Measurements from ENCODE around the gene ADARB2.

ADARB2 gene

DNA sequence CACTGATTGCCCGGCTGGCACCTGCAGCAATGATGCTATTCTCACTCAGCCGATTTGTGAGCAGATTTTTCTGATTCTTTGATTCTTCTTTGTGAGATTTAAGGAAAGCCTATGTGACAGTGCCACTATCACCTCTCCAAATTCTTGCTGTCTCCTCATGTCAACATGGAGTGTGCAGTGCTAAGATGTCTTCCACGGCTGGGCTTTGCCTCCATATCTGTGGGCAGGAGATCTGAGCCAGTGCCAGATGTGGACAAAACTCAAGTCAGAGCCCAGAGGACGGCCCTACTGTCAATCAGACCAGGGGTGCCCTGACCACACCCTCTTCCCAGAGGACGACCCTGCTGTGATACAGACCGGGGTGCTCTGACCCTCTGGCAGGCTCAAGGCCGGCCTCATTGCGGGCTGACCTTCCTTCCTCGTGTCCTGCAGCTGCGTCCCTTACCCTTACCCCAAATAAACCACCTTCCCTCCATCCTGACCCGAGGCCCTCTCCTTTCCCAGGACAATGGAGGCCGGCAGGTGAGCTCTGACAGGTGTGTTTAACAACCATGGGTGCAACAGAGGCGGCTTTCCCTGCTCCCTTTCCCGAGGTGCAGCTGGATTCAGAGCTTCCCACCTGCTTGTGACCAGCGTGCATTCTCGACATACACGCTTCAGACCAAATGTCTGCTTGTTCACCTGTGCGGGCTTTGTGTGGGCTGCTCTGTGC lies 221.4 kb downstream of the ADARB2 start:
- no peak for DNase-seq

DNA sequence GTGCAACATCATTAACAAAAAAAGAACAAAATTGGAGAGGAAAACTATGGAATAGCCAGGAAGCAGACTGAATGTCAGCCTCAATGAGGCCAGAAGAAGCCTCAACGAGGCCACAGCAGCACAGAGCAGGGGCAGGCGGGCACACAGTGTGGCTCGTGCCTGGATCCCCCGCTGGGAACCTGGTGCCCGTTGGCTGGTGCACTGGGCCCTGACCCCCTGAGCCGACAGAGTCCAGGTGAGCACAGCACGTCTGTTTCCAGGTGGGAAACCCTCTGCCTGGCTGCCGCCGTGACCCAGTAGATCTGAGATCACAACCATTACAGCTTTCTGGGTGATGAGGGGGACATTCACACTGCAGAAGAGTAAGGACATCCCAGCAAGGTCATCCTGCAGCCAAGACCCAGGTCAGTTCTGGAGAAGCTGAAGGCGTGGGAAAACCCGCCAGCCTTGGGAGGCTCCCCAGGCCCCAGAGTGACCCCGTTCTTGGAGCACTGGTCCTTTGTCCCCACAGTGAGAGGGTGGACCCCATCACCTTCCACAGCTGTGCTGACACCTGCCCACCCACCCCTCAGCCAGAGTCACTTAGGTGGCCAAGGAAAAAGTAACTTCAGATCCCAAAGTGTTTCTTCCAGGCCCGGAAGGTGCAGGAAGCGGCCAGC lies 222.1 kb downstream of the ADARB2 start:
- DNase-seq = no peak

DNA sequence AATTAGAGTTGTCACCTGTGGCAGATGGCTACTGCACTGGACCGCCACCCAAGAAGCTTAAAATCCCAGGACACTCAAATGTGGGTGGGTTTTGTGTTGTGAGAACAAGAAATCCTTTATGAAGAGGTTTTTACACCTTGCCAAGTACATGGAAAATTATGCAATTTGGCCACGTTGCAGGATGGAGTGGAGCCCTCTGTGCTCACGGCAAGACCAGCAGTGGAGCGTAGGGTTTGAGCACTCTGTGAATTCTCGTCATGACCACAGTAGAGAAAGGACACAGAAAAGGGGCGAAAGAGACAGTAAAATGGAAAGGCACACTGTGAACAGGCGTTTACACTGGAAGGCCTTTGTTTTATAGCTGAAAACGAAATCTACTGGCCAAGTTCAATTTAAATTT lies 222.6 kb downstream of the ADARB2 start:
- no peak for DNase-seq

DNA sequence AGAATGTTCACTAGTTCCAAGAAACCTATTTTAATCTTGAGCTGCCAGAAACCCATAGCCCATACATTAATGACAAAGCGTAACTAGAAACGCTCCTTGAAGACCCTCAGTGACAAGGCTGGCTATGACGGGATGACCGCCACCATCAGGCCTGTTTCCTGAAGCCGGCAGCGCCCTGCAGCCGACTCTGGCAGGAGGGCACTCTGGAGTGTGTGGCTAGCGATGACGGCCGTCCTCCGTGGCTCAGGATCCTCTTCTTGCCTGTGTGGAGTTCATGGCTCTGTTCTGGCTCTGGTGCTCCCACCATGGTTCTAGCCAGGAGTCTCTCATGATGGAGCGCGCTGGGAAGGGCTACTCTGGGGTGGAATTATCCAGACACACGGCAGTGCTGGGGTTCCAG lies 224.1 kb downstream of the ADARB2 start:
- no peak for DNase-seq

DNA sequence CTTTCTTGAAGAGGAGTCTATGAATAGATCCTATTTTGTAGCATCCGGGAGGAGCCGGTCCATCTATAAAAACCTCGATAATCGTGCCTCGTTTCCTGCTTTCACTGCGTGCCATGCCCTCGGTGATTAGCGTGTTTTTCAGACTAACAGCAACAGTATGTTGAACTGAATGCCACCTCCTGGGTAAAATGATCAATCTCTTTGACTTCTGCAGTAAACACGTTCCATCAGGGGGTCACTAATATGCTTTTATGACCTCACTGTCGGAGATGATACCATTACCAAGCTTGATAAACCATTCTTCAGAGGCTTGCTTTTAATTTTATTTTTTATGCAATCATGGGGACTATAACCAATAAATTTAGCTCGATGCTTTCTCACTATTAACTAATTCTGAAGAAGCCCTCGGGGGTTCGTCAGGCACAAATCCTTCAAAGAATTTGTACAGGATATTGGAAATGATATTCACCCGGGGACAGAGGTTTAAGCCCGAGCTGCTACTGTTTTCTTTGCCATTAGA lies 228.3 kb downstream of the ADARB2 start:
- DNase-seq = no peak

DNA sequence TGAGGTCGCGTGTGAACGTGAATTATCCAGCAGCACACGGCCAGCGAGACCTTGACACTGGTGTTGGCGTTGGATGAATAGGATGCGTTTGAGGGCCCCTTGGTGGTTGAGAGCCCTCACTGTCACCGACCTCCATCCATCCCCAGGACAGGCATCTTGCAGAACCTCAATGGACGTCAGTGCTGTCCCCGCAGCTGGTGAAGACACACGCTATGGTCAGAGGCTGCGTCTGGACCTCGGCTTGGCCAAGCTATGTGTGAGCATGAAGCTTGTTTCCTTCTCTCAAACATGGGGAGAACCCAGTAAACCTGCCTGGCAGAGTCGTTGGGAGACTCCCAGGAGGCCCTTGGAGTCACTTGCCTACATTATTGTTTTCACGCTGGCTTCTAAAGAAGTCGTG lies 229.2 kb downstream of the ADARB2 start:
- DNase-seq = no peak

DNA sequence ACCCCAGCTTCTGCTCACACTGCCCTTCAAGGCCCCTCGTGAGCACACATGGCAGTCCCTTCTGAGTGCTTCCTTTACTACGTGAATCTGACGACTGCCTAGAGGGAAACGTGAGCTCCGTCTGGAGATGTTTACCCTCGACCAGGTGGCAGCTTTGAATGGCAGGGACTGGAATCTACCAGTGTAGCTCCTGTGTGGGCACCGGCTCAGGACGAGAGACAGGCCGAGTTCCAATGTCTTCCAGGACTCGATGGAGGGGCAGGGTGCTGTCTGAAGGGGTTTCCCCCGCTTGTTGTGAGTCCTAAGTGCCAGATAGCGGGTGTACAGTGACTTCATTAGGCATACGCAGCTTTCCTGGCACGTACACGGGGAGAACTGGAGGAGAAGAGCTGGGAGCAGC lies 229.9 kb downstream of the ADARB2 start:
- no peak for DNase-seq

DNA sequence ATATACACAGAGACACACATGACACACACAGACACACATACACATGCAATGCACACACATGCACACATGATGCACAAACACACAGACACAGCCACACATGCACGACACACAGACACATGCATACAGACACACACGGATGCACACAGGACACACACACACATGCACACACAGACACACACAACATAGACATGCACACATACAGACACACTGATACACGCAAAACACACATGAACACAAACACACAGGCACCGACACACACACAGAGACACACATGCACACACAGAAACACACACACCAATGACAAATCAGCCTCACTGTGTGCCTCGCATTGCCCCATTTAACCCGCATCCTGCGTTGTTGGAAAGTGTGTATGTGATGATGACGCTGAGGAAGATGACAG lies 232.4 kb downstream of the ADARB2 start:
- DNase-seq = no peak

DNA sequence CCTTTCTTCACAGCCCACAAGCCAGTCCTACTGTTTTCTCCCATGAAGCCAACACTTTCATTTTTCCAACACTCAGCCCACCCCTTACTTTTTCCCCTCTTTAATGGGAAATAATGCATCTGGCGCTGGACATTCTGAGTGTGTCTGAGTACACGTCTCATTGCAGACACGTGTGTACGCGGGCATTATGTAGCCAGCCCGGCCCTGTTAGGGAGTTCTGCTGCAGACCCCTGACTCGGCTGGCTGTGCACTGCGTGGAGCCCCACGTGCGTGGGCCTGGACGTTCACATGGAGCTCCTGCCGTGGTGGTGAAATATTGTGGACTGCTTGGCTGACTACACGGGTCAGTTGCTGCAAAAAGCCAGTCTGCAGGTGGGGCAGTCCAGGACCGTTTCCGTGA lies 233.0 kb downstream of the ADARB2 start:
- DNase-seq = no peak

DNA sequence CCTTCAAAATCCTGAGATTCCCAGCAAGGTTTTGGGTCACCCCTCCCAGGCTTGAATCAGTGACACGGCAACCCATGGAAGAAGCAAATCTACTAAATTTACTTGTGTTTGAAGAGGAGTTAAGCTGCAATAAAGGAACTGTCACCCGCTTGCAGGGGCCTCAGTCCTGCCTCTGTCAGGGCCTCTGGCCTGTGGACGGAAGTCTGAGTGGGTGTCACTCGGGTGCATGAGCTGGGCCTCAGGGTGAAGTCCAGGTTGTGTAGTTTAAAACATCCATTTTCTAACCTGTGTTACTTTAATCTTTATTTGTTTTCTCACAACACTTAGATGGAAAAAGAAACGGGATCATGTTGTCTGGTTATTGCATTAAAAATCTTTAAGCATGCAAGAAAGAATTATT lies 234.9 kb downstream of the ADARB2 start:
- no peak for DNase-seq

DNA sequence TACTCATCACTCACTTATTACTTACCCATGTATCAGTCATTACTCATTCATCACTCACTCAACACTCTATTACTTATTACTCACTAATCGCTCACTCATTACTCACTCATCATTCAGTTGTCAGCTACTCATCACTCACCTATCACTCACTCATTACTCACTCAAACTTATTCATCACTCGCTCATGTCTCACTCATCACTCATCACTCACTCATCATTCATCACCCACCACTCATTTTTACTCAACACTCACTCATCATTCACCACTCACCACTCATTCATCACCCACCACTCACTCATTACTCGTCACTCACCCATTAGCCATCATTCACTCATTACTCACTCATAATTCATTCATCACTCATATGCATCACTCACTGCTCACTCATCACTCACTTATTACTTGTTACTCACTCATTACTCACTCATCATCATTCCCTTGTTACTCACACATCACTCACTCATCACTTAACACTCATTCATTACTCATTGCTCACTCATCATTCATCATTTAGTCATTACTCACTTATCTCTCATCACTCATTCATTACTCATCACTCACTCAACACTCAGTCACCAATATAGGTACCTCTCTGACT lies 237.9 kb downstream of the ADARB2 start:
- no peak for DNase-seq

DNA sequence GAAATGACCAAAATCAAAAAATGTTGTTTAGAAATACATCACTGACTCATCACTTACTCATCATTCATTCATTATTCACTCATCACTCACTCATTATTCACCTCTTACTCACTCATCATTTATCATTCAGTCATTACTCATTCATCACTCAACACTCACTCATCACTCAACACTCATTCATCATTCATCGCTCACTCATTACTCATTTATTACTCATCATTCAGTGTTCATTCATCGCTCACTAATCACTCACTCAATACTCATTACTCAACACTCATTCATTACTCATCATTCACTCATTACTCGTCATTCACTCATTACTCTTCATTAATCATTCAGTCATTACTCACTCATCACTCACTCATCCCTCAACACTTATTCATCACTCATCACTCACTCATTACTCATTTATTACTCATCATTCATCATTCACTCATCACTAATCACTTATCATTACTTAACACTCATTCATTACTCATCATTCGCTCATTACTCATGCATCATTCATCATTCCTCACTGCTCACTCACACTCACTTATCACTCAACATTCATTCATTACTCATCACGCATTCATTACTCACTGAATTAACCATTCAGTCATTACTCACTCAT lies 238.5 kb downstream of the ADARB2 start:
- no peak for DNase-seq

DNA sequence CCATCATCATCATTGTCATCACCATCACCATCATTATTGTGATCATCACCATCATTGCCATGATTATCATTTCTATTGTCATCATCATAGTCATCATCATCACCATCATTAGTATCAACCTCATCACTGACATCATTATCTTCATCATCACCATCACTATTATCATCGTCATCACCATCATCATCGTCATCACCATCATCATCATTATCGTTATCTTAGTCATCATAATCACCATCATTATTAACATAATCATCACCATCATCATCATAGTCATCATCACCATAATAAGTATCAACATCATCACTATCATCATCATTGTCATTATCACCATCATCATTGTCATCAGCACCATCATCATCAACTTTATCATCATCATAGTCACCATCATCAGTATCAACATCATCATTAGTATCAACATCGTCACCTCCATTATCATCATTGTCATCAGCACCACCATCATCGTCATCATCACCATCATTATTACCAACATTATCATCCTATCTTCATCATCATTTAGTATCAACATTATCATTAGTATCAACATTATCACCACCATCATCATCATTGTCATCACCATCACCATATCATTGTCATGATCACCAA lies 241.3 kb downstream of the ADARB2 start:
- no peak for DNase-seq

DNA sequence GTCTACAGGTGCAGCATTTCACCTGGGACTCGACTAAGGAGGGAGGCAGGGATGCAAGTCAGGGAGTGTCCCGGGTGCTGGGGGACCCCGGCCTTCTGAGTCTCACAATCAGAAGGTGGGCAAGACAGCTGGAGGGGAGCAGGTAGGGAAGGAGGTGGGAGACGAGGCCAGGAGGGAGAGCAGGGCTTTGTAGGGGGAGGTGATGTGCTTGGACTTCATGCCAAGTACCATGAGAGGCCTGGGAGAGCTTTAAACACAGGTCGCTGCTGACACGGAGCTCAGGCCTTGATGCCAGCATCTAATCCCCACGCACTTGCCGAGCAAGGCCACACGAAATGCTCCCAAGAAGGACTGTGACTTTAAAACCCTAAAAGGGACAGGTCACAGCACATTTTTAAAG lies 244.7 kb downstream of the ADARB2 start:
- no peak for DNase-seq

DNA sequence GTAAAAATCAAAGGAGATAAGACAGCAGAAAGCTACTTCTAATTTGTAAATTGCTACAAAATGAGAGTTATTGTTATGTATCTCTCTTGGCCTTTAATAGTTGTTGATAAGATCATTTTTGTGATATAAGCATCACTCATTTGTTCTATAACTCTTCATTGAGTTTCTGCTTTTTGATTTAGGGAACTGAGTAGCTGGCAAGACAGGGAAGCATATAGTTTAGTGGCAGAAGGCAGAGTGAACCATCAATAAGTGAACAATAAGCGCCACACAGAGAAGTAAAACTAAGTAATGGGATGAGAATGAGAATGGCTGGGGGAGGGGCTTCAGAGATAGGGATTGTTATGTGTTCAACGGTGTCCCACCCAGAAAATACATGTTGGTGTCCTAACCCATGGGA lies 245.4 kb downstream of the ADARB2 start:
- no peak for DNase-seq

DNA sequence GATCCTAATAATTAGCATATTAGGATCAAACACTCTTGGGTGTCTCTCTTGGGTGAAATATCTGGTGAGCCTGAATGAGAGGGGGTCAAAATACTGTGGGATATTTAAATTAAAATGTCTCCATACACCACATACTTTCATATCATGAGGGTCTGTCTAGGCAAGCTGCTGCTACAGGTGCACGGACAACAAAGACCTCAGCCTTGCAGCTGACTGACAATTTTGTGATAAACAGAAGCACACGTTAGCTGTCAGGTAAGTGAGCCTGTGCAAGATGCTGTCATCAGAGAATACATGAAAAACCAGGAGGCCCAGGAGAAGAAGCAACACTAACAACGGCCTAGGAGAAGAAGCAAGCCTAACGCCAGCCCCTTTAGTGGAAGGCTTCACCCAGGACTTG lies 247.5 kb downstream of the ADARB2 start:
- no peak for DNase-seq

DNA sequence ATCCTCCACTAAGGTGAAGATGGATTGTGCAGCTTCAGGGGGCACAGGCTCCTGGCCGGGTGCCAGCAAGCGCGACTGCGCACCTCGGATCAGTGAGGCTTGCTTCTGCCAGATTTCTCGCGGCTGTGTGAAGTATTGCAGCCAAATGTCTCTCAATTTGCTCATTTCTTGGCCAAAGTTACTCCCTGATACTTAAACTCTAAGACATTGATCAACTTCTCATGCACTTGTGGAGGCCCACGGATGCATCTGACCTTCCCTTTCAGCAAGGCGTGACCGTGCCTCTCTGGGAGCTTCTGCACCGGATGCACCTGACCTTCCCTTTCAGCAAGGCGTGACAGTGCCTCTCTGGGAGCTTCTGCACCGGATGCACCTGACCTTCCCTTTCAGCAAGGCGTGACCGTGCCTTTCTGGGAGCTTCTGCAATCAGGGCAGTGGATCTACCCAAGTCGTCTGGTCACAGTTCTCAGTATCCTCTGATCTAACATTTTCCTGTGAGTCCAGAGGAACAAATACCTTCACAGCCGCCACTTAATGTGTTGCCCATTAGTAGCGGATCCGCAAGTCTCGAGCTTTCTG lies 248.3 kb downstream of the ADARB2 start:
- no peak for DNase-seq

DNA sequence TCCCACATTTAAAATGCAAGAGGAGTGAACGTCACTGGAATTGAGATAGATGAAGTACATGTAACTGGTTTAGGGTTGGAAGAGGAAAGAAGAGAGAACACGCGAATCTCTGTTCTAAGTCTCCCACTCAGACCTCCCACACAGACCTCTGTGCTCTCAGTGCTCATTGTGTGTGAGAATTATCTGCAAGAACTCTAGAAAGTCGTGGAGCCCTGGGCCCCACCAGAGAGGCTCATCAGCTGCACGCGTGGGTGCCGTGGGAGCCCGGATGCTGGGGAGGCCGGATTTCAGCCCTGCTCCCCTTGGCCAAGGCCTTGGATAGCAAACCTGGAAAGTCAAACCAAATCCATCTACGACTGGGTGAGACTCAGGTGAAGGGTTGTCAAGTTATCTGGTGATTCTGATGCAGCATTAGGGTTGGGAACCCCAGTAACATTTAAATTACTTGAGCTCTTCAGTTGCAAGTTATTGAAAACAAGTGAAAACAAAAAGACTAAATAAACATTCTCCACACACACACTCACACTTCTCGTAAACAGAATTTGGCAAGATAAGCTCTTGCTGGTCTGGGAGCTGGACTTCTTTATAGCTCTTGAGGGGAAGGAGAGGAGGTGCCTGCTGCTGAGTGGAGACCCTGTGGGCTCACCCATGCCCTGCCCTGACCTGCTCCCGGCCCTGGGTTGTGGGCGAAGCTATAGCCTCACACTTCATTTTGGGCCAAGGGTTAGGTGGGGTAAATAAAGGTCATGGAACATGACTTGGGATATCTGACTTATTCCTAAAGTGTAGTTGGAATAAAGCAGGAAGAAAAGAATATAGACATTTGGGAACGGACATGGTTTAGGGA lies 250.3 kb downstream of the ADARB2 start:
- DNase-seq = no peak

DNA sequence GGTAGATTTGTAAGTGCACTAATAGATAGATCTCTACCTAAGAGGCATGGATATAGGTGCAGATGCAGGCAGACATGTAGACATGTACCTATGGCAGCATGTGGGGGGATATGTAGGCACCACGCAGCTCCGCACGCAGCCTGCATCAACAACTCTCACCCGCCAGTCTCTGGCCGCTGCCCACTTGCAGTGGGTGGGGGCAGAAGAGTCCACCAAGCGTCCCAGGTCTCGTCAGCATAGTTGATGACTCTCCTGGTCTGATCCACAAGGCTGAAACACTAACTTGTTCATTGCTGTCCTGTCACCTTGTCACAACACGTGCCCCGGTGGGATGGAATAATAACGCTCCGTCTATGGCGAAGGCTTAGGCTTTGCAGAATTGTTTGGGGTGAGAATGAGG lies 252.0 kb downstream of the ADARB2 start:
- DNase-seq = no peak

DNA sequence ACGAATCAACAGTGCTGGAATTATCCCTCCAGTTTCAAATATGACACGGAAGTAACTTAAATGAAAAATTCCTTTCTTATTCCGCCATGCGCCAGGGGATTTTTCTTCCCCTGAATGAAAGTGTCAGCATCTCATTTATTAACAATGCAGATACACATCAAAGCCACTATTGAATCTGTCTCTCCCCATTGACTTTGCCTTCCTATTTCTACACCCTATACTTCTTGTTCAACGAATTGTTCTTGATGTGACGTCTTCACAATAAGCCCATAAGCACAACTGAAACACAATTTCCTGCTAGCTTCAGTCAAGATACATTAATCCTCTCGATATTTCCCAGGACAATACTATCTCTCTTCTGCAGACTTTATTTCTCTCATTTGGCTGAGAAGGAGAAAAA lies 253.5 kb downstream of the ADARB2 start:
- DNase-seq = no peak

DNA sequence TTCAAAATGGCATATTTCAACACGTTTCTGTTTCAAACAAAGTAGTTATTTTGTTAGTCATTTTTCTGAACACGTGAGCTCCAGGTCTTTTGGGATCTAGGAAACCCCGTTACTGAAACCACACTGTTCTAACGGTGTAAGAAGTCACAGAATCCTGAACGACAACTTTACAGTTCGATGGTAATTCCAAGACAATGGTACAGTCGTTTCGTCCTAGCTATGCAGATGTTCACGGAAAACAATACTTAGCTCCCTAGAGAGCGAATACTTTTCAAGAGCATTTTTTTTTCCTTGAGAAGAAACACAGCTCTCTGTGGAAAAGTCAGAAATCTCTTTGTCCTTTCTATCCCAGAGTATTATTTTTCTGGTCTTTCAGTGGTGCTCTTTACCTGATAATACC lies 254.1 kb downstream of the ADARB2 start:
- DNase-seq = no peak

DNA sequence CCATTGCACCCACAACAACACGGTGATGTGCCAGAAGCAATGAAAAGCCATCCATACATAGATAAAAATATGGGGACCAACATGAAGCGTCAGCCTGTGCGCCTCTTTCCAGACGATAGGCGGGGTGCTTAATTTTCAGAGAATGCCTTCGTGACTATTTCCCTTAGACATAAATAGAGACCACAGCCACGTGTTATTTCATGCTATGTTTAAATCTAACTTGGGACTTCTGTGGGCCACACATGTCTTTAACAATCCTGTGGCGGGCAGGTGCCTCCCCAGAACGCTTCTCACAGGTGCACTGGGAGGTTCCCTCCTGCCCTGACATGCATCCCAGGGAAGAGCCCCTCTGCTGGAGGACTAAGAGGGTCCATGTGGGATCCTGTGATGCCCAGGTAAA lies 259.7 kb downstream of the ADARB2 start:
- no peak for DNase-seq

Measured in activated CD8-positive, alpha-beta memory T cell treated with anti-CD3 and anti-CD28 coated beads for 24 hours (primary cell).